Measurements from ENCODE around the gene VPS29. TPM values are rescaled to one million over a fixed set of nuclear protein-coding genes. Genes with fewer than 3 reads are reported as not detected.

Gene VPS29
- total and polyA plus RNA-seq, 2 of the 8 experiments (the other 6 are each of a cell fraction or from before 2014, with no cell fraction given), result 59.0 to 74.6 TPM

DNA sequence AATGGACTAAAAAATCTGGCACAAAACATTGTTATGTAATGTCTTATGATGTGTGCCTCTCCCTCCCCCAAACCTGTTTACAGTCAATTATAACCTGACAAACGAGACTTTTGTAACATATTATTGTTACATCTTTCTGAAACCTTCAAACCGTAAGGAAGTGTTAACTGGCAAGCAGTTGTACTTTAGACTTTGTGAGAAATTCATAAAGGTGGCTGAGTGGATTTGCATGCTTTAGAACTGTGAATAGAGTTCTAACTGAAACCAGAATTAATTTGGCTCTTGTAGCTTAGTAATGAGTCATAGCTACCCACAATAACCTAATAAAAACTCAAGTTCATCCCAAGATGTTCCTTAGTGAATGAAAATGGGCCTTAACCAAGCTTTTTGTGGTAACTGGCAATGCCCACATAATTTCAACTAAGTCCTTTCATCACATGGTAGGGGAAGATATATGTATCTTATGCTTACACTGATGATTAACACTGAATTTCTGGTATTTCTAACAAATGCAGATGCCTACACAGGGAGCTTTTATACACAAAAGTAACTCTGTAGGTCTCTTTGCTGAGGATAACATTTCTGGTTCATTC lies 29.9 kb upstream of the VPS29 start:
- Histone ChIP-seq H3K4ac (replicated peaks; ENCODE audit: insufficient read length, low read depth, low read length) (no peak overlapping the region), H3K4me2 (ENCODE audit: insufficient read depth in 1 of 2, low read depth in 2 of 2, low read length in 2 of 2) (no peak overlapping the region), H3K36me3 (ENCODE audit: control insufficient read depth in 2 of 4, insufficient read depth in 4 of 4, low read length in 3 of 4) (peaks cover 2 to 13% (median 6%) of the 10 kb centered on the region in 4 experiments; a peak in 6 of 8 replicates), H3K27ac (ENCODE audit: low read depth, low read length) (no peak overlapping the region), H4K5ac (ENCODE audit: insufficient read length, low read depth, low read length) (no peak overlapping the region), H3K9ac (replicated peaks in 1 of 4; ENCODE audit: extremely low read depth in 1 of 4, low read depth in 3 of 4, low read length in 3 of 4) (no peak overlapping the region), H3K79me2 (ENCODE audit: control insufficient read depth in 1 of 2, insufficient read depth in 2 of 2, low read length in 2 of 2) (no peaks in the 10 kb centered on the region), H3K23me2 (ENCODE audit: low read depth, low read length) (no peaks in the 10 kb centered on the region), H3K79me1 (ENCODE audit: low read depth, low read length) (no peaks in the 10 kb centered on the region), H2BK120ac (replicated peaks; ENCODE audit: low read depth, low read length) (no peak overlapping the region), H2BK20ac (ENCODE audit: low read length) (no peak overlapping the region), H4K91ac (replicated peaks; ENCODE audit: insufficient read length, low read length) (no peak overlapping the region), H2BK5ac (ENCODE audit: low read depth, low read length) (no peak overlapping the region), H3K9me3 (ENCODE audit: insufficient read depth in 2 of 2, low read depth in 1 of 2, low read length in 1 of 2) (no peaks in the 10 kb centered on the region), H2AFZ (ENCODE audit: low read length) (no peak overlapping the region), H4K8ac (ENCODE audit: extremely low read depth, insufficient read depth, low read length) (no peak overlapping the region), H3K27me3 (replicated peaks in 1 of 4; ENCODE audit: control insufficient read depth in 3 of 4, extremely low read depth in 1 of 4, insufficient read depth in 3 of 4, low read length in 3 of 4) (no peaks in the 10 kb centered on the region), H3K56ac (replicated peaks; ENCODE audit: insufficient read length, low read depth, low read length) (no peak overlapping the region), H4K20me1 (replicated peaks in 1 of 2; ENCODE audit: control insufficient read depth in 1 of 2, insufficient read depth in 2 of 2, low read length in 2 of 2) (peaks cover 1 to 2% of the 10 kb centered on the region in 2 experiments), H3K23ac (ENCODE audit: insufficient read length) (no peak overlapping the region), H3K4me3 (ENCODE audit: extremely low read depth in 1 of 4, insufficient read depth in 2 of 4, low read depth in 3 of 4, low read length in 4 of 4) (no peak overlapping the region), H2BK12ac (ENCODE audit: low read depth, low read length) (no peak overlapping the region), H2BK15ac (ENCODE audit: low read length) (no peak overlapping the region), H3K14ac (ENCODE audit: insufficient read length) (no peak overlapping the region), H3K18ac (ENCODE audit: extremely low read depth, low read length) (no peak overlapping the region), H2AK5ac (ENCODE audit: low read depth, low read length) (no peak overlapping the region), H3K4me1 (replicated peaks in 1 of 4; ENCODE audit: control insufficient read depth in 3 of 4, insufficient read depth in 4 of 4, low read length in 3 of 4) (no peaks in the 10 kb centered on the region)
- 90% methylated on average over 2 of the region's 2 CpGs; no CpG with 5 or more reads in 1 of the 2 experiments for WGBS, 2 experiments (ENCODE audit: extremely low coverage in 1 of 2, insufficient coverage in 1 of 2, insufficient read length in 1 of 2, insufficient replicate concordance in 2 of 2, low coverage in 1 of 2, low lambda C conversion rate in 2 of 2, missing lambda C conversion rate in 1 of 2)
- CTCF ChIA-PET (ENCODE audit: partially characterized antibody), result interaction anchor here (1.7 to 3.3 kb wide), 3 partner anchors 12 to 20 kb away, joined by 5 to 16 read pairs (median 8); no protein-coding TSS in a partner anchor
- POLR2A ChIA-PET (ENCODE audit: partially characterized antibody), result interaction anchor here (1.0 to 1.4 kb wide), 3 partner anchors 19 to 157 kb away, joined by 3 read pairs; partner anchors contain the start of genes FAM216A, GPN3 and HVCN1
- DNase-seq (ENCODE audit: low read depth in 1 of 2, low spot score in 2 of 2) (no peak), FAIRE-seq (no peak)
- TF ChIP-seq SP4 (IDR thresholded peaks at IDR 0.05; ENCODE audit: low read length), result no peak
- TF ChIP-seq, protein P1, sequence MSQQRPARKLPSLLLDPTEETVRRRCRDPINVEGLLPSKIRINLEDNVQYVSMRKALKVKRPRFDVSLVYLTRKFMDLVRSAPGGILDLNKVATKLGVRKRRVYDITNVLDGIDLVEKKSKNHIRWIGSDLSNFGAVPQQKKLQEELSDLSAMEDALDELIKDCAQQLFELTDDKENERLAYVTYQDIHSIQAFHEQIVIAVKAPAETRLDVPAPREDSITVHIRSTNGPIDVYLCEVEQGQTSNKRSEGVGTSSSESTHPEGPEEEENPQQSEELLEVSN (IDR thresholded peaks at IDR 0.05), result no peak
- TF ChIP-seq ZNF274 (IDR thresholded peaks at IDR 0.05; ENCODE audit: borderline replicate concordance, extremely low read depth, low read length), result no peak
- TF ChIP-seq JUN (IDR thresholded peaks at IDR 0.05; ENCODE audit: low read depth, low read length), result no peak
- TF ChIP-seq CBX8 (IDR thresholded peaks at IDR 0.05; ENCODE audit: borderline replicate concordance, low read depth, low read length), result no peak
- TF ChIP-seq RAD21 (IDR thresholded peaks at IDR 0.05 in 1 of 2, conservative IDR thresholded peaks at IDR 0.05 in 1 of 2; ENCODE audit: low read depth in 2 of 2, low read length in 2 of 2), result no peak
